Tibial artery (tissue), 4 donors: ENCODE results near the gene CCHCR1.

ENCODE experiments used
- DNase-seq, 2 donors: peaks; one replicate each; pipeline ENCODE4 v3.0.0-alpha.2; 2019
- H3K27ac ChIP-seq, 2 donors: fragments of 200-600 bp; sonication (generic) in 1 of 2; 1 replicate in 1 of 2; 2 replicates in 1 of 2; pipeline ENCODE4 v1.5.1; 2018 to 2019; ENCODE audit warnings: mild to moderate bottlenecking in 1 of 2
- H3K27me3 ChIP-seq, 2 donors: fragments of 200-600 bp; sonication (generic) in 1 of 2; one replicate each; pipeline versions ENCODE4 v1.5.1 to v1.6.0; 2016 to 2019
- H3K36me3 ChIP-seq, 3 donors: fragments of 200-600 bp; sonication (generic) in 2 of 3; one replicate each; pipeline ENCODE4 v1.5.1; 2016 to 2019; ENCODE audit warnings: mild to moderate bottlenecking in 2 of 3
- H3K4me1 ChIP-seq, 4 donors: fragments of 200-600 bp; sonication (generic) in 2 of 4; 1 replicate in 3 of 4; 2 replicates in 1 of 4; pipeline ENCODE4 v1.5.1; 2016 to 2019
- H3K4me3 ChIP-seq, 2 donors: fragments of 200-600 bp; sonication (generic) in 1 of 2; 1 replicate in 1 of 2; 2 replicates in 1 of 2; pipeline ENCODE4 v1.5.1; 2018 to 2019; ENCODE audit warnings: mild to moderate bottlenecking in 2 of 2
- H3K9me3 ChIP-seq, 3 donors: fragments of 200-600 bp; sonication (generic) in 1 of 3; one replicate each; pipeline ENCODE4 v1.5.1; 2016 to 2019
- intact Hi-C: fragments of 100-400 bp; cut with DNase I; formaldehyde crosslinking; loops from one replicate; pipeline ENCODE4 v1.15.0; 2023; ENCODE audit warnings: low total_unique reads
- TF ChIP-seq, protein P1 (sequence below), 2 experiments: fragments of 200-600 bp in 1 of 2; fragments of 450-650 bp in 1 of 2; IDR thresholded peaks; one replicate each; pipeline ENCODE4 v1.5.1; 2017 to 2019; ENCODE audit warnings: antibody characterized with exemption in 2 of 2, mild to moderate bottlenecking in 1 of 2, moderate library complexity in 1 of 2

CCHCR1 gene

DNA sequence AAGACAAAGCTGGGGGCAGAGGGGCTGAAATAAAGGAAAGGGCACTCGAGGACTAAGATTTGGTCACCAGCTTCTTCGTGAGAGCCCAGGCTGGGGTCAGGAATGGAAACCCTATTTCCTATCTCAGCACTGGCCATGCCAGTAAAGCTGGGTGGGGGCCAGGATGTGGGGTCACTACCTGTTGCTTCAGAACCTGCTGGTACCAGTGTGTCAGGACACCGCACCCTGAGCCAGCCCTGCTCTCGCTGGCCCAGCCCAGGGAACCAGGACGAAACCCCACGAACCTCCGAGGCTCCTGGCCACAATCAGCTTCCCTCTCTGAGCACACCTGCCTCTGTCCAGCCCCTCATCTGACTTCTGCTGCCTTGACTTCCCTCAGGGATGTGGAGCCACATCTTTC lies 39.4 kb downstream of the CCHCR1 start:
- Histone ChIP-seq H3K9me3 (no peaks in the 10 kb centered on the region), H3K27me3 (no peaks in the 10 kb centered on the region), H3K4me1 (peaks cover 0 to 60% (median 44%) of the 10 kb centered on the region in 4 donors), H3K4me3 (no peak overlapping the region), H3K36me3 (no peaks in the 10 kb centered on the region), H3K27ac (no peak overlapping the region)
- TF ChIP-seq, protein P1, sequence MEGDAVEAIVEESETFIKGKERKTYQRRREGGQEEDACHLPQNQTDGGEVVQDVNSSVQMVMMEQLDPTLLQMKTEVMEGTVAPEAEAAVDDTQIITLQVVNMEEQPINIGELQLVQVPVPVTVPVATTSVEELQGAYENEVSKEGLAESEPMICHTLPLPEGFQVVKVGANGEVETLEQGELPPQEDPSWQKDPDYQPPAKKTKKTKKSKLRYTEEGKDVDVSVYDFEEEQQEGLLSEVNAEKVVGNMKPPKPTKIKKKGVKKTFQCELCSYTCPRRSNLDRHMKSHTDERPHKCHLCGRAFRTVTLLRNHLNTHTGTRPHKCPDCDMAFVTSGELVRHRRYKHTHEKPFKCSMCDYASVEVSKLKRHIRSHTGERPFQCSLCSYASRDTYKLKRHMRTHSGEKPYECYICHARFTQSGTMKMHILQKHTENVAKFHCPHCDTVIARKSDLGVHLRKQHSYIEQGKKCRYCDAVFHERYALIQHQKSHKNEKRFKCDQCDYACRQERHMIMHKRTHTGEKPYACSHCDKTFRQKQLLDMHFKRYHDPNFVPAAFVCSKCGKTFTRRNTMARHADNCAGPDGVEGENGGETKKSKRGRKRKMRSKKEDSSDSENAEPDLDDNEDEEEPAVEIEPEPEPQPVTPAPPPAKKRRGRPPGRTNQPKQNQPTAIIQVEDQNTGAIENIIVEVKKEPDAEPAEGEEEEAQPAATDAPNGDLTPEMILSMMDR (IDR thresholded peaks at IDR 0.05), result no peak
- DNase-seq, result no peak
- intact Hi-C loops, result no loop called here

DNA sequence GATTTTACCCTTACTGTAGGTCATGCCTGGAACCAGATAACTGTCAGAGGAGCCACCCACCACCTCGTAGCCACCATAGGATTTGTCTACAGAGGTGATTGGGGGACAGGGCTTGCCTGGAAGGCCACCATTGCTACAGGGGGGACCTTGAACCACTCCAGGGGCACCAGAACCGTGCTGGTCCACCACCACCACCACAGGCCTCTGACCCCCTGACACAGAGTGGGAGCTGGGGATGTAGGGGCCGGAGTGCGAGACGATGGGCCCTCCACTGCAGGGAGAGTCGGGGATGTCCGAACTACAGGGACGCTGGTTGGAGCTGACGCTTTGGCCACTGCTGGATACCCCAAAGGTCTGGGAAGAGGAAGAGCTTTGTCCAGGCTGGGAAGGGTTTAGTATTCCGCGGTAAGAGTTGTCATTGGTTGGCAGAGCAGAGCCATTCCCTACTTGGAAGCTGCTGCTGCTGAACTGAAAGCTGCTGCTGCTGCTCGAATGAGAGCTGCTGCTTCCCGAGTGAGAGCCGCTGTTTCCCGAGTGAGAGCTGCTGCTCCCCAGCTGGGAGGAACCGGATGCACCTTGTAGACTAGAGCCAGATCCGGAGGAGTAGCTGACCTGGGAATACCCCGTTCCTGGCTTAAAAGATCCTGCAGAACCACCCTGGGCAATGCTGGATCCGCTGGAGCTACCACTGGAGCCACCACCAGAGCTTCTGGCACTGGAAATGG lies 40.8 kb downstream of the CCHCR1 start:
- TF ChIP-seq, protein P1 (IDR thresholded peaks at IDR 0.05), result no peak
- H3K4me1 ChIP-seq, result peaks cover 0 to 46% (median 31%) of the 10 kb centered on the region in 4 donors
- H3K36me3 ChIP-seq, result no peaks in the 10 kb centered on the region
- peak in 1 of 2 donors; percentile 58 for DNase-seq
- no peaks in the 10 kb centered on the region for H3K27me3 ChIP-seq
- no peaks in the 10 kb centered on the region for H3K9me3 ChIP-seq
- intact Hi-C loops, result no loop called here
- peak overlapping the region; percentile 49 to 74 for H3K27ac ChIP-seq
- H3K4me3 ChIP-seq, result peak overlapping the region; percentile 25 to 46

DNA sequence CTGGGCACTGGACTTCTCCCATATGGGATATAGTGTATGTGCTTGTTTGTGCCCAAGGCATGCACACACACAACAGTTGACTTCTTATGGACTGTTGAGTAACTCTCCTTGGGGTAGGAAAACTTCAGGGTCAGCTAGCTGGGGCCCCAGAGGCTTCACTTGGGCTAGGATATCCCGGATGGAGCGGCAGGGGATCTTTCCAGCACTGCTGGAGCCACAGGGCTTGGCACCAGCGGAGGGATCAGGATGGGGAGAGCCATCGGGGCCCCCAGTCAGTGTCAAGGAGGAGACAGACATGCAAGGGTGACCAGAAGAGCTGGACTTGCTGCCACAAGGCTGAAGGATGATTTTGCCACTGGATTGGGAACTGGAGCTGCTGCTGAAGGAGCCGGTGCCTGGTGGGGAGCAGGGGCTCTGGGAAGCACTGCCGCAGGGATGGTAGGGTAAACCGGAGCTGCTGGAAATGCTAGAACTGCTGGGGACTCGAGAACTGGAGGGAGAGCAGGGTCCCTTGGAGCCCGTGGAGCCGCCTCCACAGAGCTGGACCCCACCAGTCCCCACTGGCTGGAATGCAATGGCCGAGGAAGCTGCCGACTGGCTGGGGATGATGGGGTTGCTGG lies 41.6 kb downstream of the CCHCR1 start:
- TF ChIP-seq, protein P1 (IDR thresholded peaks at IDR 0.05), result no peak
- no peak for DNase-seq
- no peaks in the 10 kb centered on the region for H3K9me3 ChIP-seq
- intact Hi-C loops, result no loop called here
- H3K27ac ChIP-seq, result peak overlapping the region in 1 of 2 donors; percentile 74
- no peak overlapping the region for H3K4me3 ChIP-seq
- H3K36me3 ChIP-seq, result no peaks in the 10 kb centered on the region
- no peaks in the 10 kb centered on the region for H3K27me3 ChIP-seq
- peaks cover 0 to 45% (median 31%) of the 10 kb centered on the region in 4 donors for H3K4me1 ChIP-seq

DNA sequence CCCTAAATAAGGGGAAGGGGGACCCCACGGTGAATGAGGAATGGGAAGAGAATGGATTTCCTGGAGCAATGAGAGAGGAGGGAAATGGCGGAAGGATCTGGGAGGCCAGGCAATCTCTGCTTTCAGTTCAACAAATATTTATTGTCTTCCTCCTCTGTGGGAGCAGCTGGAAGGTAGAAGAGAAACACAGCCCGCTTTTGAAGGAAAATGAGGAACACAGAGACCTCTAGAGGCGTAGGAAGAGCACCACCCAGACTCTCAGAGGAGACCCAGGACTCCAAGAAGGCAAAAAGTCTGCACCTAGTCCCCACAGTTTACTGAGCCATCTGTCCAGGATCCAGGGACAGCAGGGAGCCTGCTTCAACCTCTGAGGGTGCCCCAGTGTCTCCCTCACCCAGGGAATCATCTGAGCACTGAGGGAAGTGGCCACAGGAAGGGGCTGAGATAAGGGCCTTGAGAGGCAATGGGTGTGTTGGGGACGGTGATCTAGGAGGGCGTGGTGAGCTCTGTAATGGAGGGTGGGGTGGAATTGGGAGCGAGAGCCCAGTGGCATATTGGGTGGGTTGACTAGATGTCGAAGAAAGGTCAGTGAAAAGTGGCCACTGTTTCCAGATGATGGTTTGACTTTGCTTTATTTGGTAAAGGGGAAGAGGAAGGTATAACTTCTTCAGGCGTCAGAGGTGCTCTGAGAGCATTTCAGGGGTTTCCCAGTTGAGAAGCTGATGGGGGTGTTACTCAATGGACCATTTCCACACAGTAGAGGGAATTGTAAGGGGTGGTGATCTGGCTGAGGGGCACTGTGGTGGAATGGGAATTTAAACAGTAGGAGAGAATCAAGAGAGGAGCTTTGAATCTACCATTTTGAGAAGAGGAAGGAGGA lies 42.4 kb downstream of the CCHCR1 start:
- H3K4me3 ChIP-seq, result peak overlapping the region; percentile 36 to 47
- intact Hi-C loops, result no loop called here
- H3K36me3 ChIP-seq, result no peaks in the 10 kb centered on the region
- TF ChIP-seq, protein P1 (IDR thresholded peaks at IDR 0.05), result no peak
- no peak for DNase-seq
- H3K4me1 ChIP-seq, result peaks cover 0 to 45% (median 31%) of the 10 kb centered on the region in 4 donors
- H3K27ac ChIP-seq, result peak overlapping the region; percentile 74 to 75
- H3K27me3 ChIP-seq, result no peaks in the 10 kb centered on the region
- H3K9me3 ChIP-seq, result no peaks in the 10 kb centered on the region

DNA sequence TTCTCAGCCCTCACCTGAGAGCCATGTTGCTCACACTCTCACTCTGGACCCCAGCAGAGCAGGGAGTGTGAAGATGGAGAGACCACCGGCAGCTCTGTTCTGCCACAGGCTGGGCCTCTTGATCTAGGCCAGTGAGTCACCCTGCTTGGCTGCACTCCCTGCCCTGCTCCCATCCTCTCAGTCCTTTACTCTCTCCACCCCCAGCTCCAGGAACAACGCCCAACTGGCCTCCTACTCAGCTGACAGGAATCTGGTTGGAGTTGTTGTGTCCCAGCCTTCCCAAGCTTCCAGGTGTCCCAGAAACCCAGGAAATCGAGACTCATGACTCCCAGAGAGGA lies 43.1 kb downstream of the CCHCR1 start, which contains the start of gene PSORS1C1:
TSS of gene PSORS1C1 (plus strand) at position 260 of the 338 bp plus-strand sequence. CDS start 14,833 bp downstream, outside the sequence.
- TF ChIP-seq, protein P1 (IDR thresholded peaks at IDR 0.05), result no peak

More for the DNA sequence above, 43.1 kb downstream of the CCHCR1 start, which contains the start of gene PSORS1C1:
- intact Hi-C loops, result no loop called here
- Histone ChIP-seq H3K4me1 (peaks cover 0 to 45% (median 31%) of the 10 kb centered on the region in 4 donors), H3K4me3 (peak within 1 kb of the TSS; percentile 36 to 47), H3K27me3 (no peaks in the 10 kb centered on the region), H3K9me3 (no peaks in the 10 kb centered on the region), H3K27ac (peak within 1 kb of the TSS; percentile 74 to 75), H3K36me3 (no peaks in the 10 kb centered on the region)
- peak; percentile 92 to 94 for DNase-seq
